ENCODE data around the gene FRMD5.

Gene FRMD5

GRCh38 chr15:43886558-43886957 is 308.5 kb downstream of the FRMD5 start:
- Histone ChIP-seq H3K36me3 (peaks cover 66% of the 10 kb centered on the region), H3K9me3 (ENCODE audit: severe bottlenecking) (no peaks in the 10 kb centered on the region), H3K4me3 (ENCODE audit: low read depth, low read length) (no peak overlapping the region), H3K27ac (no peak overlapping the region), H3K27me3 (ENCODE audit: insufficient read depth, low read depth, severe bottlenecking) (no peaks in the 10 kb centered on the region)
- TF ChIP-seq, protein P1, sequence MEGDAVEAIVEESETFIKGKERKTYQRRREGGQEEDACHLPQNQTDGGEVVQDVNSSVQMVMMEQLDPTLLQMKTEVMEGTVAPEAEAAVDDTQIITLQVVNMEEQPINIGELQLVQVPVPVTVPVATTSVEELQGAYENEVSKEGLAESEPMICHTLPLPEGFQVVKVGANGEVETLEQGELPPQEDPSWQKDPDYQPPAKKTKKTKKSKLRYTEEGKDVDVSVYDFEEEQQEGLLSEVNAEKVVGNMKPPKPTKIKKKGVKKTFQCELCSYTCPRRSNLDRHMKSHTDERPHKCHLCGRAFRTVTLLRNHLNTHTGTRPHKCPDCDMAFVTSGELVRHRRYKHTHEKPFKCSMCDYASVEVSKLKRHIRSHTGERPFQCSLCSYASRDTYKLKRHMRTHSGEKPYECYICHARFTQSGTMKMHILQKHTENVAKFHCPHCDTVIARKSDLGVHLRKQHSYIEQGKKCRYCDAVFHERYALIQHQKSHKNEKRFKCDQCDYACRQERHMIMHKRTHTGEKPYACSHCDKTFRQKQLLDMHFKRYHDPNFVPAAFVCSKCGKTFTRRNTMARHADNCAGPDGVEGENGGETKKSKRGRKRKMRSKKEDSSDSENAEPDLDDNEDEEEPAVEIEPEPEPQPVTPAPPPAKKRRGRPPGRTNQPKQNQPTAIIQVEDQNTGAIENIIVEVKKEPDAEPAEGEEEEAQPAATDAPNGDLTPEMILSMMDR (IDR thresholded peaks at IDR 0.05; ENCODE audit: low read depth, low read length): no peak
- DNase-seq: no peak

DNA sequence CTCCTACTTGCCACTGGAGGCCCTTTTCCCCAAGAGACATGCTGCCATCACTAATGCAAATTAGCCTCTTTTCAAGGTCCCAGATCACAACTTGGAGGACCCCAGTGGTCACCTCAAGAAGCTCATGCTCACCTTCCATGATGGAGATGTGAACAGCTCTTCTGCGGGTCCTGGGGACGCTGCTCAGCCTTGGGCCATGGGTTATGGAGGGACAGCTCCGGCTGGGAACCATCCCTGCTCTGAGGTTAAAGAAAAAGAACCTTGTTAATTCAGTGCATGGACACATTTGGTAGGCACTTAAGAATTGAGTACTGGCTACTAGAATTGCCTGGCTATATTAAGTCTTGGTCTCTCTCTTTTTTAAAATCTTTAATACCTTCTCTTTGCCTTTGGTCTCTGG is 311.5 kb downstream of the FRMD5 start:
- TF ChIP-seq, protein P1 (IDR thresholded peaks at IDR 0.05; ENCODE audit: low read depth, low read length): no peak
- no peak overlapping the region for H3K4me3 ChIP-seq (ENCODE audit: low read depth, low read length)
- no peaks in the 10 kb centered on the region for H3K9me3 ChIP-seq (ENCODE audit: severe bottlenecking)
- peaks cover 78% of the 10 kb centered on the region for H3K36me3 ChIP-seq
- H3K27ac ChIP-seq: no peak overlapping the region
- no peaks in the 10 kb centered on the region for H3K27me3 ChIP-seq (ENCODE audit: insufficient read depth, low read depth, severe bottlenecking)
- no peak for DNase-seq

DNA sequence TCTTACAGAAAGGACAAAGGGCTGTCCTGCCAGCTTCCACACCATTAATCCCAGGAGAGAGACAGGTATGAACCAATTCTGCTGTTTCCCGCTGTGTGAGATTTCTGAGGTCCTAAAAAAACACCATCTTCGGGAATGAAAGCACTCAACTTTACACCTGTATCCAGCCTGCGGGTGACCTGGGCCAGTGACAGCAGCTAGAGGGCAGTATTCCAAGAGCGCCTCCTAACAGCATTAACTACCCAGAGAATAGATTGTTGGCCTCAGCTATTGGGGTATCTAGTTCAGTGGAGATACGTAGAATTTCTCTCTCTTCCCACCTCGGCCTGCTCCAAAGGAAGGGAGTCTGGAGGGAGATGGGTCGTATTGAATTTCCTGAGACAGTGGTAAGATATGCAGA is 313.1 kb downstream of the FRMD5 start:
- peaks cover 81% of the 10 kb centered on the region for H3K36me3 ChIP-seq
- DNase-seq: peak; percentile 24

GRCh38 chr15:43881245-43881644 is 313.8 kb downstream of the FRMD5 start:
- no peak for DNase-seq
- H3K4me3 ChIP-seq (ENCODE audit: low read depth, low read length): no peak overlapping the region
- no peak overlapping the region for H3K27ac ChIP-seq
- no peaks in the 10 kb centered on the region for H3K9me3 ChIP-seq (ENCODE audit: severe bottlenecking)
- peaks cover 81% of the 10 kb centered on the region for H3K36me3 ChIP-seq
- TF ChIP-seq, protein P1 (IDR thresholded peaks at IDR 0.05; ENCODE audit: low read depth, low read length): no peak
- no peaks in the 10 kb centered on the region for H3K27me3 ChIP-seq (ENCODE audit: insufficient read depth, low read depth, severe bottlenecking)

More for the DNA sequence above, 313.1 kb downstream of the FRMD5 start:
- Histone ChIP-seq H3K27ac (no peak overlapping the region), H3K27me3 (ENCODE audit: insufficient read depth, low read depth, severe bottlenecking) (no peaks in the 10 kb centered on the region), H3K9me3 (ENCODE audit: severe bottlenecking) (no peaks in the 10 kb centered on the region), H3K4me3 (ENCODE audit: low read depth, low read length) (no peak overlapping the region)
- TF ChIP-seq, protein P1 (IDR thresholded peaks at IDR 0.05; ENCODE audit: low read depth, low read length): peak; percentile 63

DNA sequence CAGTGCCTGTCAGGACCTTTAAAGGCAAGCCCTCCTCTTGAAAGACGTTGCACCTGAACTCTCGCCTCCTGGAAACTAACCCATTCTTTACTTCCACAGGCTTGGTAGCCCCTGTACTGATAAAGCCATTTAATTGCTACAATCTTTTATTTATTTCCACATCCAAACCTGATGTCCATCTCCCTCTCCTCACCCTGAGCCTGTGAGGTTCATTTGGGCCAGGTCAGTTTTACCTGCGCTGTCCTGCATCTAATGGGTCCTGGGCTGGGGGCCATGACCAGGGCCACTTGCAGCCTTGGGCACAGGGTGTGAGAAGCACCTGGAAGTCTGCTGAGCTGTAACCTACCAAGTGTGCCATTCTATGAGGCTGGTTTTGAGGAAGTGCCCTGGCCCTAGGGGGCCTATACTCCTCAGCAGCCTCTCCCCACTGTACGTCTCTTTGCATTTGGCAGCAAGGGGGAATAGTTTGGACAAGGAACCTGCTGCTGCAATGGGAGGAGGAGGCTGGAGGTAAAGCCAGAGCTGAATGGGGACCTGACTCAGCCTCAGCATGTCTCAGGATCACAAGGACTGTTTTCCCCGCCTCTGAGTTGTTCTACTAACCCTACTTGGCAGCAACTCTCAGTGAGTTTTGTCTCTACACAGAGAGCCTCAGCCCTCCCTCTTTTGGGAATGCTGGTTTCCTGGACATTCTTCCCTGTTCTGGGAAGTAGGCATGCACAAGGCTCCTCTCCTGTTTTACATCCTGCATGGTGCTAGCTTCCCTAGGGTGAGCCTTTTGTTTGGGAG is 314.5 kb downstream of the FRMD5 start:
- no peaks in the 10 kb centered on the region for H3K27me3 ChIP-seq (ENCODE audit: insufficient read depth, low read depth, severe bottlenecking)
- H3K36me3 ChIP-seq: peaks cover 85% of the 10 kb centered on the region
- H3K4me3 ChIP-seq (ENCODE audit: low read depth, low read length): no peak overlapping the region
- H3K9me3 ChIP-seq (ENCODE audit: severe bottlenecking): no peaks in the 10 kb centered on the region
- TF ChIP-seq, protein P1 (IDR thresholded peaks at IDR 0.05; ENCODE audit: low read depth, low read length): no peak
- no peak for DNase-seq
- no peak overlapping the region for H3K27ac ChIP-seq
